Heart left ventricle (tissue), 13 donors: Measurements from ENCODE around the gene RBP5.

Source experiments
- POLR2A ChIP-seq, 2 donors: fragments of 450-650 bp; IDR thresholded peaks; one replicate each; pipeline ENCODE4 v1.6.1; 2017; ENCODE audit warnings: antibody characterized with exemption in 2 of 2, mild to moderate bottlenecking in 2 of 2, moderate library complexity in 2 of 2
- TF ChIP-seq, protein P1 (sequence below), 12 donors: fragments of 200-600 bp; sonication (generic) in 4 of 12; IDR thresholded peaks; one replicate each; pipeline versions ENCODE4 v1.5.0 to v1.8.0; 2018 to 2022; ENCODE audit warnings: antibody characterized with exemption in 12 of 12, mild to moderate bottlenecking in 5 of 12
- donor health status: ischemic (EF 13 %, LVEDD 7.1; RV severe dilation, severe dysfunction).
- donor health status: DM: no; HTN: yes; CAD: no.
- donor health status: DM: no; HTN: no; CAD: no.
- donor health status: ischemic (EF 25% LVEDD 6.9; RV normal size, moderate dysfunction).
- donor health status: ischemic (EF 25% LVEDD 5.7; RV mildly dilated, moderate dysfunction).
- donor health status: ischemic (EF 35%, LVEDD 5.7; RV mildly dilated, moderate dysfunction).
- donor health status: nonischemic (EF 11% LVEDD 7.7; RV severe dilation, severe dysfunction).
- donor health status: DM: yes; HTN: yes; CAD: no.
- donor health status: PGD.
- donor health status: ischemic (EF 29% LVEDD 5.4; RV normal size, mild dysfunction).
- donor health status: nonischemic (EF 23%, LVEDD 6.1; RV moderate dilation, normal function).

DNA sequence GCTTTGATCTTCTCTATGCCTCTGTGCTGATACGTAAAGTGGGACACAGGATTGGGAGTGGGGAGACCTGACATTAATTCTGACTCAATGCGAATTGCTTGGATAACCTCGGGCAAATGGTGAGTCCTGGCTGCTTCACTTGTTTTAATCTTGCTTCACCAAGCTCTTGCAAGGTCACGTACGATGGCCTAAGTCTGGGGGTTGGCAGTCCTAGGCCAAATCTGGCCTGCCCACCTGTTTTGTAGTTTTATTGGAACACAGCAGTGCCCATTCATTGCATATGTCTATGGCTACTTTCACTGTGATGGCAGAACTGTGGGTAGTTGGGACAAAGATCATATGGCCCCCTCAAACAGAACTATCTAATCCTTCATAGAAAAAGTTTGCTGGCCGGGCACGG lies 14.9 kb upstream of the RBP5 start:
- TF ChIP-seq, protein P1, sequence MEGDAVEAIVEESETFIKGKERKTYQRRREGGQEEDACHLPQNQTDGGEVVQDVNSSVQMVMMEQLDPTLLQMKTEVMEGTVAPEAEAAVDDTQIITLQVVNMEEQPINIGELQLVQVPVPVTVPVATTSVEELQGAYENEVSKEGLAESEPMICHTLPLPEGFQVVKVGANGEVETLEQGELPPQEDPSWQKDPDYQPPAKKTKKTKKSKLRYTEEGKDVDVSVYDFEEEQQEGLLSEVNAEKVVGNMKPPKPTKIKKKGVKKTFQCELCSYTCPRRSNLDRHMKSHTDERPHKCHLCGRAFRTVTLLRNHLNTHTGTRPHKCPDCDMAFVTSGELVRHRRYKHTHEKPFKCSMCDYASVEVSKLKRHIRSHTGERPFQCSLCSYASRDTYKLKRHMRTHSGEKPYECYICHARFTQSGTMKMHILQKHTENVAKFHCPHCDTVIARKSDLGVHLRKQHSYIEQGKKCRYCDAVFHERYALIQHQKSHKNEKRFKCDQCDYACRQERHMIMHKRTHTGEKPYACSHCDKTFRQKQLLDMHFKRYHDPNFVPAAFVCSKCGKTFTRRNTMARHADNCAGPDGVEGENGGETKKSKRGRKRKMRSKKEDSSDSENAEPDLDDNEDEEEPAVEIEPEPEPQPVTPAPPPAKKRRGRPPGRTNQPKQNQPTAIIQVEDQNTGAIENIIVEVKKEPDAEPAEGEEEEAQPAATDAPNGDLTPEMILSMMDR (IDR thresholded peaks at IDR 0.05), result no peak
- no peak for TF ChIP-seq POLR2A (IDR thresholded peaks at IDR 0.05)
